HG02571 (cell line): ENCODE measurements around the gene TTC23.
"Not testable (repeated sequence)": the region's sequence is repeated elsewhere in the genome, so short reads cannot be mapped to it uniquely, and the experiment has no call there.

Experiments
- ATAC-seq: cut with Tn5 transposase; IDR thresholded peaks from one replicate; pipeline ENCODE4 v1.9.1; 2021; ENCODE audit warnings: mild to moderate bottlenecking, moderate library complexity; ENCODE audit not compliant: unreplicated experiment

TTC23 gene

GRCh38 chr15:99122831-99123712 lies 126.3 kb downstream of the TTC23 start:
- ATAC-seq: no peak

GRCh38 chr15:99121691-99122410 lies 127.5 kb downstream of the TTC23 start:
- ATAC-seq: no peak

GRCh38 chr15:99121207-99121606 lies 128.2 kb downstream of the TTC23 start:
- ATAC-seq: no peak

GRCh38 chr15:99120050-99120777 lies 129.2 kb downstream of the TTC23 start:
- no peak for ATAC-seq

GRCh38 chr15:99118801-99119546 lies 130.4 kb downstream of the TTC23 start:
- no peak for ATAC-seq

- ATAC-seq: no peak
Observed at GRCh38 chr15:99118258-99118632, 131.1 kb downstream of the TTC23 start.

GRCh38 chr15:99117563-99118257 lies 131.7 kb downstream of the TTC23 start:
- ATAC-seq: no peak

GRCh38 chr15:99117111-99117510 lies 132.3 kb downstream of the TTC23 start:
- no peak for ATAC-seq

GRCh38 chr15:99115300-99116215 lies 133.8 kb downstream of the TTC23 start:
- ATAC-seq: no peak

- no peak for ATAC-seq
Observed at GRCh38 chr15:99114511-99115299, 134.7 kb downstream of the TTC23 start.

- no peak for ATAC-seq
Observed at GRCh38 chr15:99113547-99114271, 135.7 kb downstream of the TTC23 start.

- ATAC-seq: not testable (repeated sequence)
Observed at GRCh38 chr15:99111641-99112040, 137.7 kb downstream of the TTC23 start.

GRCh38 chr15:99110581-99111320 lies 138.6 kb downstream of the TTC23 start:
- ATAC-seq: no peak

- ATAC-seq: no peak
Observed at GRCh38 chr15:99110093-99110492, 139.3 kb downstream of the TTC23 start.

GRCh38 chr15:99109555-99110021 lies 139.8 kb downstream of the TTC23 start:
- no peak for ATAC-seq

- no peak for ATAC-seq
Observed at GRCh38 chr15:99108993-99109392, 140.4 kb downstream of the TTC23 start.
